Measurements from ENCODE around the gene TACC3. TPM values are rescaled to one million over a fixed set of nuclear protein-coding genes. Genes with fewer than 3 reads are reported as not detected.

Gene TACC3
- total RNA-seq, 1 experiment from 2014 or later: 32.0 TPM

- H3K36me3 ChIP-seq (ENCODE audit: low read depth, low read length): no peaks in the 10 kb centered on the region
- no TSS peak for BruUV-seq (replicated peaks)
- H3K9ac ChIP-seq (ENCODE audit: low read length): no peak overlapping the region
- no peak overlapping the region for H3K27ac ChIP-seq (ENCODE audit: low read length)
- H3K4me1 ChIP-seq (ENCODE audit: insufficient read depth, low read length): no peaks in the 10 kb centered on the region
- H3K4me3 ChIP-seq (ENCODE audit: low read length): no peak overlapping the region
- H3K9me2 ChIP-seq (replicated peaks; ENCODE audit: low read length): no peaks in the 10 kb centered on the region
- no peaks in the 10 kb centered on the region for H3K79me2 ChIP-seq (ENCODE audit: low read length)
- TF ChIP-seq CTCF (conservative IDR thresholded peaks at IDR 0.05; ENCODE audit: low read depth, low read length): peak; percentile 71
- TF ChIP-seq EZH2 (IDR thresholded peaks at IDR 0.05; ENCODE audit: low read length, unreplicated experiment): no peak
- intact Hi-C loops (cut with micrococcal nuclease): loop anchor here (1.0 kb wide), 1 partner anchor 64 kb away; no protein-coding TSS in a partner anchor
- ChIA-PET POLR2A (ENCODE audit: unreplicated experiment) (no interaction called here), CTCF (no interaction called here)
- H4K20me1 ChIP-seq (ENCODE audit: low read length): no peaks in the 10 kb centered on the region
- no peaks in the 10 kb centered on the region for H3K27me3 ChIP-seq (ENCODE audit: low read length)
- DNase-seq (peak; percentile 59), ATAC-seq (peak; percentile 76)
- no peaks in the 10 kb centered on the region for H3F3A ChIP-seq (ENCODE audit: low read length, unreplicated experiment)
- no peaks in the 10 kb centered on the region for H3K9me3 ChIP-seq (ENCODE audit: low read length)
- no peak overlapping the region for H2AFZ ChIP-seq (ENCODE audit: low read length)
- H3K4me2 ChIP-seq (ENCODE audit: low read length): no peak overlapping the region
These were observed 25.0 kb downstream of the TACC3 start for GRCh38 chr4:1746265-1746691.

- Histone ChIP-seq H2AFZ (ENCODE audit: low read length) (no peak overlapping the region), H3K9me2 (replicated peaks; ENCODE audit: low read length) (no peaks in the 10 kb centered on the region), H3K27ac (ENCODE audit: low read length) (no peak overlapping the region), H3K4me3 (ENCODE audit: low read length) (no peak overlapping the region), H3K9ac (ENCODE audit: low read length) (no peak overlapping the region), H3K9me3 (ENCODE audit: low read length) (no peaks in the 10 kb centered on the region), H3K79me2 (ENCODE audit: low read length) (no peaks in the 10 kb centered on the region), H3K4me2 (ENCODE audit: low read length) (no peak overlapping the region), H3K36me3 (ENCODE audit: low read depth, low read length) (no peaks in the 10 kb centered on the region), H3K27me3 (ENCODE audit: low read length) (no peaks in the 10 kb centered on the region), H3F3A (ENCODE audit: low read length, unreplicated experiment) (no peaks in the 10 kb centered on the region), H4K20me1 (ENCODE audit: low read length) (no peaks in the 10 kb centered on the region), H3K4me1 (ENCODE audit: insufficient read depth, low read length) (no peaks in the 10 kb centered on the region)
- CTCF ChIA-PET: interaction anchor here (0.5 kb wide), 1 partner anchor 107 kb away, joined by 4 read pairs; no protein-coding TSS in a partner anchor
- TF ChIP-seq EZH2phosphoT487 (IDR thresholded peaks at IDR 0.05; ENCODE audit: borderline replicate concordance, low read length): no peak
- no peak for TF ChIP-seq CTCF (conservative IDR thresholded peaks at IDR 0.05; ENCODE audit: low read depth, low read length)
- TF ChIP-seq EZH2 (IDR thresholded peaks at IDR 0.05; ENCODE audit: low read length, unreplicated experiment): no peak
- no peak for DNase-seq
- intact Hi-C loops (cut with micrococcal nuclease): loop anchor here (1.0 kb wide), 1 partner anchor 63 kb away; no protein-coding TSS in a partner anchor
- ATAC-seq: peak; percentile 30
- POLR2A ChIA-PET (ENCODE audit: unreplicated experiment): no interaction called here
- BruUV-seq (replicated peaks): no TSS peak
These were observed 25.7 kb downstream of the TACC3 start for GRCh38 chr4:1746919-1747602.

- H3K4me2 ChIP-seq (ENCODE audit: low read length): no peak overlapping the region
- no peak for DNase-seq
- no peaks in the 10 kb centered on the region for H3F3A ChIP-seq (ENCODE audit: low read length, unreplicated experiment)
- intact Hi-C loops (cut with micrococcal nuclease): no loop called here
- no peak for ATAC-seq
- no peak overlapping the region for H3K27ac ChIP-seq (ENCODE audit: low read length)
- no peaks in the 10 kb centered on the region for H3K36me3 ChIP-seq (ENCODE audit: low read depth, low read length)
- TF ChIP-seq EZH2 (IDR thresholded peaks at IDR 0.05; ENCODE audit: low read length, unreplicated experiment) (no peak), EZH2phosphoT487 (IDR thresholded peaks at IDR 0.05; ENCODE audit: borderline replicate concordance, low read length) (no peak), CTCF (conservative IDR thresholded peaks at IDR 0.05; ENCODE audit: low read depth, low read length) (no peak)
- H4K20me1 ChIP-seq (ENCODE audit: low read length): no peaks in the 10 kb centered on the region
- ChIA-PET POLR2A (ENCODE audit: unreplicated experiment) (no interaction called here), CTCF (interaction anchor here (0.5 kb wide), 1 partner anchor 106 kb away, joined by 4 read pairs; no protein-coding TSS in a partner anchor)
- no peaks in the 10 kb centered on the region for H3K9me2 ChIP-seq (replicated peaks; ENCODE audit: low read length)
- H3K79me2 ChIP-seq (ENCODE audit: low read length): no peaks in the 10 kb centered on the region
- H3K4me1 ChIP-seq (ENCODE audit: insufficient read depth, low read length): no peaks in the 10 kb centered on the region
- no peaks in the 10 kb centered on the region for H3K9me3 ChIP-seq (ENCODE audit: low read length)
- no peak overlapping the region for H3K9ac ChIP-seq (ENCODE audit: low read length)
- H2AFZ ChIP-seq (ENCODE audit: low read length): no peak overlapping the region
- H3K4me3 ChIP-seq (ENCODE audit: low read length): no peak overlapping the region
- no TSS peak for BruUV-seq (replicated peaks)
- H3K27me3 ChIP-seq (ENCODE audit: low read length): no peaks in the 10 kb centered on the region
These were observed 26.3 kb downstream of the TACC3 start for GRCh38 chr4:1747603-1747967.

Data from PC-3 (cell line).